SK-N-SH treated with all-trans-retinoic acid at 6 μM for 48 hours (cell line): Measurements from ENCODE around the gene EIF4ENIF1.
"Not testable (repeated sequence)": the region's sequence is repeated elsewhere in the genome, so short reads cannot be mapped to it uniquely, and the experiment has no call there.

Experiments
- TCF4 ChIP-seq: fragments of 250-450 bp; sonication (Bioruptor Pico); IDR thresholded peaks from 2 replicates; pipeline ENCODE4 v1.8.0; 2021; ENCODE audit warnings: mild to moderate bottlenecking, moderate library complexity, borderline replicate concordance
- ZFP30 ChIP-seq: fragments of 450-650 bp; formaldehyde crosslinking; IDR thresholded peaks from 2 replicates; pipeline ENCODE4 v1.5.0; 2022; ENCODE audit warnings: mild to moderate bottlenecking, moderate library complexity
- TF ChIP-seq, protein P1 (sequence below): fragments of 250-450 bp; sonication (Bioruptor Pico); IDR thresholded peaks from 2 replicates; pipeline ENCODE4 v1.8.0; 2020; ENCODE audit warnings: mild to moderate bottlenecking, moderate library complexity, borderline replicate concordance

DNA sequence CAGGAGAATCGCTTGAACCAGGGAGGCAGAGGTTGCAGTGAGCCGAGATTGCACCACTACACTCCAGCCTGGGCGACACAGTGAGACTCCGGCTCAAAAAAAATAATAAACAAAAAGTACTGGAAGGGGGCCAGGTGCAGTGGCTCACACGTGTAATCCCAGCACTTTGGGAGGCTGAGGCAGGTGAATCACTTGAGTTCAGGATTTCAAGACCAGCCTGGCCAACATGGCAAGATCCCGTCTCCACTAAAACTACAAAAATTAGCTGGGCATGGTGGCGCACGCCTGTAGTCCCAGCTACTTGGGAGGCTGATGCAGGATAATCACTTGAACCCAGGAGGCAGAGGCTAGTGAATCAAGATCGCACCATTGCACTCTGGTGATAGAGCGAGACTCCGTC lies 3.3 kb downstream of the EIF4ENIF1 start:
- TF ChIP-seq, protein P1, sequence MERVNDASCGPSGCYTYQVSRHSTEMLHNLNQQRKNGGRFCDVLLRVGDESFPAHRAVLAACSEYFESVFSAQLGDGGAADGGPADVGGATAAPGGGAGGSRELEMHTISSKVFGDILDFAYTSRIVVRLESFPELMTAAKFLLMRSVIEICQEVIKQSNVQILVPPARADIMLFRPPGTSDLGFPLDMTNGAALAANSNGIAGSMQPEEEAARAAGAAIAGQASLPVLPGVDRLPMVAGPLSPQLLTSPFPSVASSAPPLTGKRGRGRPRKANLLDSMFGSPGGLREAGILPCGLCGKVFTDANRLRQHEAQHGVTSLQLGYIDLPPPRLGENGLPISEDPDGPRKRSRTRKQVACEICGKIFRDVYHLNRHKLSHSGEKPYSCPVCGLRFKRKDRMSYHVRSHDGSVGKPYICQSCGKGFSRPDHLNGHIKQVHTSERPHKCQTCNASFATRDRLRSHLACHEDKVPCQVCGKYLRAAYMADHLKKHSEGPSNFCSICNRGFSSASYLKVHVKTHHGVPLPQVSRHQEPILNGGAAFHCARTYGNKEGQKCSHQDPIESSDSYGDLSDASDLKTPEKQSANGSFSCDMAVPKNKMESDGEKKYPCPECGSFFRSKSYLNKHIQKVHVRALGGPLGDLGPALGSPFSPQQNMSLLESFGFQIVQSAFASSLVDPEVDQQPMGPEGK (CRISPR knock-in tag), result not testable (repeated sequence)
- not testable (repeated sequence) for TF ChIP-seq TCF4; ZFP30 (CRISPR knock-in tag)
